Measurements from ENCODE around the gene CCDC9B.

GRCh38 chr15:40357723-40358470 is 17.2 kb upstream of the CCDC9B start, which contains the start of gene DISP2:
- TF ChIP-seq CTCF (IDR thresholded peaks at IDR 0.05) (peak in 2 of 12 donors; percentile 5 to 9), POLR2A (IDR thresholded peaks at IDR 0.05) (peak in 1 of 2 donors; percentile 19)
